Measurements from ENCODE around the gene KLF2.
"Not testable (repeated sequence)": the region's sequence is repeated elsewhere in the genome, so short reads cannot be mapped to it uniquely, and the experiment has no call there.

Gene KLF2

GRCh38 chr19:16324384-16325160 is at the start of gene KLF2:
Gene KLF2, plus strand, starts transcription at chr19:16324826. Its CDS starts 98 bp downstream, at chr19:16324924.
- peak; percentile 22 for DNase-seq

- no peak for DNase-seq
These were observed 44.3 kb upstream of the KLF2 start for GRCh38 chr19:16280306-16280705.

DNA sequence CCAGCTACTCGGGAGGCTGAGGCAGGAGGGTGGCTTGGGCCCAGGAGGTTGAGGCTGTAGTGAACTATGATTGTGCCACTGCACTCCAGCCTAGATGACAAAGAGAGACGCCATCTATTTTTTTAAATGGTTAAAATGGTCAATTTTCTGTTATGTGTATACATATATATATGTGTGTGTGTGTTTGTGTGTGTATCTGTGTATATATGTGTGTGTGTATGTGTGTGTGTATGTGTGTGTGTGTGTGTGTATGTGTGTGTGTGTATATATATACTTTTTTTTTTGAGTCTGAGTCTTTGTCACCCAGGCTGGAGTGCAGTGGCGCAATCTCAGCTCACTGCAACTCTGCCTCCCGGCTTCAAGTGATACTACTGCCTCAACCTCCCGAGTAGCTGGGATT is 42.9 kb upstream of the KLF2 start:
- DNase-seq: no peak

- peak; percentile 72 for DNase-seq
These were observed 41.2 kb upstream of the KLF2 start for GRCh38 chr19:16283210-16284061.

DNA sequence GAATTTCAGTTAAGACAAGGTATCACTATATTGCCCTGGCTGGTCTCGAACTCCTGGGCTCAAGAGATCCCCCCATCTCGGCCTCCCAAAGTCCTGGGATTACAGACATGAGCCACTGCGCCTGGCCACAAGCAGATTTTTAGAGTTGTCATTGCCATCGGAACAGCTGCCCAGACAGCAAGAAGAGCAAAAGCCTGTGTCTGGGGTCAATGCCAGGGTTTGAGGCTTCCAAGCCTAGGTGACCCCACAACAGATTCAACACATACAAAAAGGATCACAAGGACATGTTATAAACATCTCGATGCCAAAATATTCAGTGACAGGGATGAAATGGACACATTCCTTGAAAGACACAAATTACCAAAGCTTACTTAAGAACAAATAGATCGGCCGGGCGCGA is 40.1 kb upstream of the KLF2 start:
- no peak for DNase-seq

DNA sequence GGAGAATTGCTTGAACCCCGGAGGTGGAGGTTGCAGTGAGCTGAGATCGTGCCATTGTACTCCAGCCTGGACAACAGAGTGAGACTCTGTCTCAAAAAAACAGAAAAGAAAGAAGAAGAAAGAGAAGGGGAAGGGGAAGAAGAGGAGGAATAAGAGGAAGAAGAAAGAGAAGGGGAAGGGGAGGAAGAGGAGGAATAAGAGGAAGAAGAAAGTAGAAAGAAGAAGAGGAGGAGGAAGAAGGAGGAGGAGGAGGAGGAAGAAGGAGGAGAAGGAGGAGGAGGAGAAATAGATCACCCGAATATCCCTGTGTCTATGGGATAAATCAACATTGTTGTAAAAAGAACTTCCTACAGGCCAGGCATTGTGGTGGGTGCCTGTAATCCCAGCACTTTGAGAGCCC is 39.5 kb upstream of the KLF2 start:
- not testable (repeated sequence) for DNase-seq

DNA sequence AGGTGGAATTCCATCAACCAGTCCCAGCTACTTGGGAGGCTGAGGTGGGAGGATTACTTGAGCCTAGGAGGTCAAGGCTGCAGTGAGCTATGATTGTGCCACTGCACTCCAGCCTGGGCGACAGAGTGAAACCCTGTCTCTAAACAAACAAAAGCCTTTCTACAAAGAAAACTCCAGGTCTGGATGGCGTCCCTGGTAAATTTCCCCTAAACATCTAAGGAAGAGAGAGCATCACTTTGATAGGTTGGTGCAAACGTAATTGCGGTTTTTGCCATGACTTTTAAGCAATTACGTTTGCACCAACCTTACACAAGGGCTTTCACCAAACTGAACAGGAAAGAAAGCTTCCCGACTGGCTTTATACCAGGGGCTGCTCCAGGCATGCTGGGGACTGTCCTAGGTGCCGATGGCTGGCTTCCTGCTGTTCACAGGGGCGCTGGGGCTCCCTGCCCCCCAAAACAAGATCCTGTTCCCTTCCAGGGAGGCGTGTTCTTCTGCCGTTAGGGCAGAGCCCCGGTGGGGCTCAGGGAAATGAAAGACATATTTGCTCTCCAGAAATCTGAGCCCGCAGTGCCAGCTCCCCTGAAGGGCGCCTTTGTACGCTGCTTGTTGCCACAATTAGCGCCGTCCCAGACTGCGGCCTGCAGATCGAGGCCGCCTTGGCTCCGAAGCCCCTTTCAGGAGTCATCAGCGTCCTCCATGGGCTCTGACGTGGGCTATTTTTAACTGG is 38.7 kb upstream of the KLF2 start:
- DNase-seq: peak; percentile 87

- no peak for DNase-seq
These were observed 36.1 kb upstream of the KLF2 start for GRCh38 chr19:16288544-16288943.

- DNase-seq: no peak
These were observed 35.0 kb upstream of the KLF2 start for GRCh38 chr19:16289594-16289993.

- no peak for DNase-seq
These were observed 33.9 kb upstream of the KLF2 start for GRCh38 chr19:16290692-16291091.

- DNase-seq: peak; percentile 51
These were observed 31.2 kb upstream of the KLF2 start for GRCh38 chr19:16293118-16294091.

DNA sequence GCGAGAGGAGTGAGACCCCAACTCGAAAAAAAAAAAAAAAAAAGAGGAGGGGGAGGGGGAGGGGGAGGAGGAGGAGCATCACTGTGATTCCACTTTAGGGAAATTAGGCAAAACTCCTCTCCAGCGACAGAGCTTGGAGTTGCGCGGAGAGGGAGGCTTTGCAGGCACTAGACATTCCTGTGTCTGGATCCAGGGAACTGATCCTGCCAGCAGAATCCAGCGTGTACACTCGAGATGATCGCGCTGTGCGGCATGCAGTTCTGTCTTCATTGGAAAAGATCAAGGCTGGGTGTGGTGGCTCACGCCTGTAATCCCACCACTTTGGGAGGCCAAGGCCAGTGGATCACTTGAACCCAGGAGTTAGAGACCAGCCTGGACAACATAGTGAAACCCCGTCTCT is 29.6 kb upstream of the KLF2 start:
- no peak for DNase-seq

GRCh38 chr19:16296713-16297112 is 27.9 kb upstream of the KLF2 start:
- DNase-seq: no peak

GRCh38 chr19:16297575-16298178 is 26.9 kb upstream of the KLF2 start:
- DNase-seq: no peak

DNA sequence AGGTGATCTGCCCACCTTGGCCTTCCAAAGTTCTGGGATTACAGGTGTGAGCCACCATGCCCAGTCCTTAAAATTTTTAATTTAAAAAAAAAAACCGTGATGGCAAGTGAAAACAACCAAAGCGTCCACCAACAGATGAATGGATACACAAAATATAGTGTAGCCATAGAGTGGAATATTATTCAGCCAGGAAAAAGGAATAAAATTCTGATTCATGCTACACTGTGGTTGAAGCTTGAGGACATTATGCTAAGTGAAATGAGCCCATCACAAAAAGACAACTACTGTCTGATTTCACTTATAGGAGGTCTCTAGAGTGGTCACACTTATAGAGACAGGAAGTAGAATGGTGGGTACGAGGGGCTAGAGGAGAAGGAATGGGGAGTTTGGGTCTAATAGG is 26.3 kb upstream of the KLF2 start:
- DNase-seq: no peak

- DNase-seq: no peak
These were observed 22.5 kb upstream of the KLF2 start for GRCh38 chr19:16301999-16302694.

DNA sequence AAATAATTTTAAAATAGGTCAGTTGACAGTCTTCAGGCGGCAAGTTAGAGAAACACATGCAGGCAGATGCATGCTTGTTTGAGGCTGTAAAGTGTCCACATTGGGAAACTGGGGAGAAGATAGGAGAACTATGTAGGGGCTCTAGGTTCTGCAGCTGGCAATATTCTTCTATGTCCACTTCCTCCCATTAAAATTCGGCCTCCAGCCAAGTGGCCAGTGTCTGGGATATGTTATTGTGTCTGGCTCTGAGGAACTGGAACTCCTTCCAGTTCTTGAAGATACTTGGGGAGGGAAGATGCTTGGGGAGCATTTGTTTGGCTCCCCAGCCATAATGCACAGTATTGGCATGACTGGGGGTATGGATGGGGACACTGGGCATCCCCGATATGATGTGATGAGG is 20.9 kb upstream of the KLF2 start:
- no peak for DNase-seq

DNA sequence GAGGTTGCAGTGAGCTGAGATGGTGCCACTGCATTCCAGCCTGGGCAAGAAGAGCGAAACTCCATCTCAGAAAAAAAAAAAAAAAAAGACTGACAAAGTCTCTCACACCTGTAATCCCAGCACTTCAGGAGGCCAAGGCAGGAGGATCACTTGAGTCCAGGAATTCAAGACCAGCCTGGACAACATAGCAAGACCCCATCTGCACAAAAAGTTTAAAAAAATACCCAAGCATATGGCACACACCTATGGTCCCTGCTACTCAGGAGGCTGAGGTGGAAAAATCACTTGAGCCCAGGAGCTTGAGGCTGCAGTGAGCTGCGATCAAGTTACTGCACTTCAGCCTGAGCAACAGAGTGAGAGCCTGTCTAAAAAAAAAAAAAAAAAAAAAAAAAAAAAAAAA is 20.1 kb upstream of the KLF2 start:
- DNase-seq: not testable (repeated sequence)

GRCh38 chr19:16305060-16305459 is 19.6 kb upstream of the KLF2 start:
- DNase-seq: not testable (repeated sequence)

DNA sequence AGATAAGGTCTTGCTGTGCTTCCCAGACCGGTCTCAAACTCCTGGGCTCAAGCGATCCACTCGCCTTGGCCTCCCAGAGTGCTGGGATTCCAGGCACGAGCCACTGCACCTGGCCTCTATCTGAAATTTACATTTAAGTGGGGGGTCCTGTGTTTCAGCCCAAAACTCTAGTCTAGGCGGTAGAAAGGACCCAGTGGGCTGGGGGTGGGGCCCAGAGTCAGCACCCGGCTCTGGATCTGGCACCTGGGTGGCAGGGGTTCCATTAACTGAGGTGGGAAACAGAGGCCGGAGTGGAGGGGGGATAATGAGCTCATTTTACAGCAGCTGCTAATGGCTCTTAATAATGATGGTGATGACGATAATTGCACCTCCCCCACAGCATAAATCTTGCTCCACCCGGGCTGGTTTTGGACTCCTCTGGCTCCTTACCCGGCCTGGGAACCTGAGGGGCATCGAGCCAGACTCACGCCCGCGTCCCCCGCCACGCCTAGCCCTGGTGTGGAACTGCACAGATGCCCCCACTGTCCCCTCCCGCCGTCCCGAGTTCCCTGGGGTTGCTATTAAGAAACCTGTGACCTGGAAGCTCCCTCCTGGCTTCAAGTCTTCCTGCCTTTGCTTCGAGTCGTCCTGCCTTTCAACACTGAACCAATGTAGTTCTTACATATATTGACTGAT is 17.8 kb upstream of the KLF2 start:
- no peak for DNase-seq

DNA sequence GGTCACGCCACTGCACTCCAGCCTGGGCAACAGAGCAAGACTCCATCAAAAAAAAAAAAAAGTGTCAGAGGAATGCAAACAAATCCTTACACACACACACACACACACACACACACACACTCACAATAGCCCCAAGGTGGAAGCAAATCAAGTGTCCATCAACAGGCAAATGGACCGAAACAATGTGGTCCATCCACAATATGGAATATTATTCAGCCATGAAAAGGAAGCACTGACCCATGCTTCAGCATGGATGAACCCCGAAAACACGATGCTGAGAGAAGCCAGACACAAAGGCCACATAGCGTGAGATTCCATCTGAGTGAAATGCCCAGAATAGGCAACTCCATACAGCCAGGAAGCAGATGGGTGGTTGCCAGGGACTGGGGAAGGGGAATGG is 16.5 kb upstream of the KLF2 start:
- no peak for DNase-seq

All from NCI-H1092 (cell line).